Subcutaneous abdominal adipose tissue (tissue), 5 donors: ENCODE results near the gene GNB1.
A peak's percentile ranks its signal among the peaks of the same experiment; 100 is the strongest.
"Not testable (repeated sequence)": the region's sequence is repeated elsewhere in the genome, so short reads cannot be mapped to it uniquely, and the experiment has no call there.

Source experiments
- H3K27ac ChIP-seq: one replicate; pipeline ENCODE4 v1.7.0; 2013; ENCODE audit warnings: low read depth, mild to moderate bottlenecking, inconsistent platforms, low read length, moderate library complexity
- H3K27me3 ChIP-seq, 5 donors: one replicate each; pipeline ENCODE4 v1.7.0; 2013; ENCODE audit warnings: low read length in 5 of 5, inconsistent platforms in 1 of 5; ENCODE audit not compliant: control insufficient read depth in 5 of 5, insufficient read depth in 4 of 5
- H3K36me3 ChIP-seq, 5 donors: one replicate each; pipeline ENCODE4 v1.7.0; 2013; ENCODE audit warnings: low read length in 5 of 5; ENCODE audit not compliant: control insufficient read depth in 5 of 5, insufficient read depth in 5 of 5
- H3K4me1 ChIP-seq, 5 donors: one replicate each; pipeline ENCODE4 v1.7.0; 2013; ENCODE audit warnings: low read length in 5 of 5, mild to moderate bottlenecking in 3 of 5, moderate library complexity in 1 of 5; ENCODE audit not compliant: control insufficient read depth in 5 of 5, insufficient read depth in 5 of 5
- H3K4me3 ChIP-seq, 5 donors: one replicate each; pipeline ENCODE4 v1.7.0; 2013; ENCODE audit warnings: low read length in 5 of 5, low read depth in 1 of 5
- H3K9ac ChIP-seq, 5 donors: one replicate each; pipeline ENCODE4 v1.7.0; 2013; ENCODE audit warnings: low read length in 5 of 5, mild to moderate bottlenecking in 4 of 5, moderate library complexity in 3 of 5
- H3K9me3 ChIP-seq, 5 donors: one replicate each; pipeline ENCODE4 v1.7.0; 2013; ENCODE audit warnings: low read length in 5 of 5; ENCODE audit not compliant: control insufficient read depth in 5 of 5
- donor health status: healthy.
- donor health status: healthy.
- donor health status: healthy.
- donor health status: healthy.
- donor health status: healthy.

GNB1 gene

DNA sequence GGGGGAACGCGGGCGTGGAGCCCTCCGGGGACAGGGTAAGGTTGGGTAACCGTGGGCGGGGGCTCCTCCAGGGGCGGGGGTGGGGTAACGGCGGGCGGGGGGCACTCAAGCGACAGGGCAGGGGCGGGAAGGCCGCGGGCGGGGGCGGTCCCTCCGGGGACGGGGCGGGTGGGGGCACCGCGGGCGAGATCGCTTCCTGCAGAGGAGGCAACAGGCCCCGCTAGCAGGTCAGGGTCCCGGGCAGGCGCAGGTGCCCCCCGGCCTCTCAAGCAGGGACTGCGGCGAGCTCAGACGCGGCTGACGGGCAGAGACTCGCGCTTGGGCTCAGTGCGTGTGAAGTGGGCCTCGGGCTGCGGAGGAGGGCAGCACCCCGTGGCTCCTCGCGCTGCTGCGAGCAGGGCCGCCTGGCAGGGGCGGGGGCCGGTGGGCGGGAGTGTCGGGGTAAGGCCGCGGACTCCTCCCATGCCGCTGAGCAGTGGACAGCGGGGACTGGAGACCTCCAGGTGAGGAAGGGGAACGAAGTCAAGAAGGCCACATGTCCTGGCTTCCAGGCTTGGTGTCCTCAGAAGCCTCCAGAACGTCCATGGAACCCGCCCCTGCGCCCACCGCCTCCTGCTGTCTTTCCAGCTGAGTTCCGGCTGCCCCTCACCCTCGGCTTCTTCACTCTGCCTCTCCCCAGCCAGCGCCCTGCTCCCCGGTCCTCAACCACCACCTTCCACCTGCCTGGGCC lies 627 bp upstream of the GNB1 start:
- peaks cover 0 to 10% (median 5%) of the 10 kb centered on the region in 5 donors for H3K27me3 ChIP-seq
- H3K27ac ChIP-seq = peak overlapping the region; percentile 65
- H3K36me3 ChIP-seq = no peaks in the 10 kb centered on the region
- no peaks in the 10 kb centered on the region for H3K9me3 ChIP-seq
- H3K9ac ChIP-seq = peak overlapping the region in 4 of 5 donors; percentile 65 to 86 (median 75)
- peak overlapping the region; percentile 64 to 89 (median 73) for H3K4me3 ChIP-seq
- H3K4me1 ChIP-seq = peaks cover 5 to 53% (median 50%) of the 10 kb centered on the region in 5 donors

- Histone ChIP-seq H3K36me3 (no peaks in the 10 kb centered on the region), H3K27ac (peak overlapping the region; percentile 86), H3K9ac (peak overlapping the region; percentile 43 to 98 (median 92)), H3K4me3 (peak overlapping the region; percentile 72 to 89 (median 82)), H3K4me1 (peaks cover 5 to 58% (median 48%) of the 10 kb centered on the region in 5 donors), H3K27me3 (no peaks in the 10 kb centered on the region), H3K9me3 (no peaks in the 10 kb centered on the region)
Observed at GRCh38 chr1:1889847-1890505, 911 bp downstream of the GNB1 start.

DNA sequence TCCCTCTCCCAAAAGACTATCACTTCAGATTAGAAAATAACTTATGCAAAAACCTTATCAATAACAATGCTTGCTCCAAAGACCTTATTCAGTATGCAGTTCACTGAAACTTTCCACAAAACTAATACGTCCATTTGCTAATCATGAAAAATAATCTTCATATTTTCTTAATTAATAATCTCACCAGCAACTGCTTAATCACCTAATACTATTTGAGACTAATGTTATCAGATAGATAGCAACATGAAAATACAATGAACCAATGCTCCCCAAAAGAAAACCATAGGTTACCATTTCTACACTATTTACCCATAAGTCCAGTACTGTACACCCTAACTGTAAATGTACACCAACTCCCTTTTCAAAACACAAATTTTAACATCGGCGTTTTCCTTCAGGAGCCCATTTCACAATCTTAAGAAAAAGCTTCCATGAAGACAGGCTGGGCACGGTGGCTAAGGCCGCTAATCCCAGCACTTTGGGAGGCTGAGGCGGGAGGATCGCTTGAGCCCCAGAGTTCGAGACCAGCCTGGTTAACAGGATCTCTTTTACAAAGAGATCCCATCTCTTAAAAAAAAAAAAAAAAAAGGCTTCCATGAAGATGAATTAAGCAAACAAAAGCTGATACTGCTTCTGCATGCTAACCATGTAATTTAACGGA lies 1.7 kb downstream of the GNB1 start:
- H3K4me1 ChIP-seq = peaks cover 5 to 53% (median 41%) of the 10 kb centered on the region in 5 donors
- peak overlapping the region; percentile 43 to 98 (median 92) for H3K9ac ChIP-seq
- no peaks in the 10 kb centered on the region for H3K9me3 ChIP-seq
- H3K36me3 ChIP-seq = no peaks in the 10 kb centered on the region
- H3K27me3 ChIP-seq = no peaks in the 10 kb centered on the region
- peak overlapping the region; percentile 86 for H3K27ac ChIP-seq
- peak overlapping the region; percentile 72 to 89 (median 82) for H3K4me3 ChIP-seq

DNA sequence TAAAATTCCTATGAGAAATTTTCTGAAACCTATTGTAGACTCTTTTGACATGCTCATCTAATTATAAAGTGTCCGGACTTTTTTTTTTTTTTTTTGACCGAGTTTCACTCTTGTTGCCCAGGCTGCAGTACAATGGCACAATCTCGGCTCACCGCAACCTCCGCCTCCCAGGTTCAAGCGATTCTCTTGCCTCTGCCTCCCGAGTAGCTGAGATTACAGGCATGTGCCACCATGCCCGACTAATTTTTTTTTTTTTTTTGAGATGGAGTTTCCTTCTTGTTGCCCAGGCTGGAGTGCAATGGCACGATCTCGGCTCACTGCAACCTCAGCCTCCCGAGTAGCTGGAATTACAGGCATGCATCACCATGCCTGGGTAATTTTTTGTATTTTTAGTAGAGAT lies 7.0 kb downstream of the GNB1 start:
- not testable (repeated sequence) for H3K27me3 ChIP-seq, H3K27ac ChIP-seq, H3K36me3 ChIP-seq, H3K4me3 ChIP-seq, H3K9me3 ChIP-seq, H3K9ac ChIP-seq
- peaks cover 17 to 59% (median 54%) of the 10 kb centered on the region in 5 donors for H3K4me1 ChIP-seq

GRCh38 chr1:1883092-1883873 lies 7.6 kb downstream of the GNB1 start:
- peaks cover 17 to 59% (median 50%) of the 10 kb centered on the region in 5 donors for H3K4me1 ChIP-seq
- H3K27ac ChIP-seq = no peak overlapping the region

DNA sequence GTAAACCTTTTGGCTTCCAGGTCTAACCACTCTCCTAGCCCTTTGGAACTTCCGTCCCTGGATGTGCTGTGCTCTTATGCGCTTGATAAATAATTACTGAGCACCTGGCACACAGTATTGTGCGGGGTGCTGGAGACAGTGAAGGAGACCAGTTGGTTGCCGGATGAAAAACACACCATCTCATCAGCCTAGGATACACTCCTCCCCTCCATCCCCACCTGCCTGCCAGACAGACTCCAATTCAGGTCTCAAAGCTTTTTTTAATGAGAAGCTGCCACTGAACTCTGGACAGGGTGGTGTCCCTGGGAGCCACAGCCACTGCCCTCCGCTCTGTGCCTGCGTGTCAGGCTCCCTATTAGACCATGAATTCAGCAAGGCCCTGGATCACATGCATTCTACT lies 9.2 kb downstream of the GNB1 start:
- H3K4me1 ChIP-seq = peaks cover 17 to 54% (median 40%) of the 10 kb centered on the region in 5 donors
- H3K27me3 ChIP-seq = no peaks in the 10 kb centered on the region
- H3K9me3 ChIP-seq = no peaks in the 10 kb centered on the region
- H3K4me3 ChIP-seq = no peak overlapping the region
- H3K36me3 ChIP-seq = peaks cover 0 to 2% (median under 1%) of the 10 kb centered on the region in 5 donors
- H3K9ac ChIP-seq = no peak overlapping the region
- peak overlapping the region; percentile 3 for H3K27ac ChIP-seq

More at GRCh38 chr1:1883092-1883873, 7.6 kb downstream of the GNB1 start:
- Histone ChIP-seq H3K27me3 (no peaks in the 10 kb centered on the region), H3K4me3 (no peak overlapping the region), H3K9me3 (no peaks in the 10 kb centered on the region), H3K9ac (peak overlapping the region in 2 of 5 donors; percentile 16 to 28), H3K36me3 (peaks cover 0 to 2% (median 0%) of the 10 kb centered on the region in 5 donors)

GRCh38 chr1:1880617-1881312 lies 10.1 kb downstream of the GNB1 start:
- peaks cover 19 to 60% (median 49%) of the 10 kb centered on the region in 5 donors for H3K4me1 ChIP-seq
- peaks cover 0 to 11% (median 10%) of the 10 kb centered on the region in 5 donors for H3K36me3 ChIP-seq
- no peak overlapping the region for H3K27ac ChIP-seq
- H3K27me3 ChIP-seq = no peaks in the 10 kb centered on the region
- H3K9me3 ChIP-seq = no peaks in the 10 kb centered on the region
- peak overlapping the region in 1 of 5 donors; percentile 15 for H3K9ac ChIP-seq
- H3K4me3 ChIP-seq = peak overlapping the region in 2 of 5 donors; percentile 3 to 10

GRCh38 chr1:1879942-1880341 lies 10.9 kb downstream of the GNB1 start:
- H3K27me3 ChIP-seq = no peaks in the 10 kb centered on the region
- no peak overlapping the region for H3K4me3 ChIP-seq
- H3K36me3 ChIP-seq = peaks cover 0 to 16% (median 12%) of the 10 kb centered on the region in 5 donors
- peaks cover 19 to 62% (median 49%) of the 10 kb centered on the region in 5 donors for H3K4me1 ChIP-seq
- H3K27ac ChIP-seq = no peak overlapping the region
- no peaks in the 10 kb centered on the region for H3K9me3 ChIP-seq
- no peak overlapping the region for H3K9ac ChIP-seq

DNA sequence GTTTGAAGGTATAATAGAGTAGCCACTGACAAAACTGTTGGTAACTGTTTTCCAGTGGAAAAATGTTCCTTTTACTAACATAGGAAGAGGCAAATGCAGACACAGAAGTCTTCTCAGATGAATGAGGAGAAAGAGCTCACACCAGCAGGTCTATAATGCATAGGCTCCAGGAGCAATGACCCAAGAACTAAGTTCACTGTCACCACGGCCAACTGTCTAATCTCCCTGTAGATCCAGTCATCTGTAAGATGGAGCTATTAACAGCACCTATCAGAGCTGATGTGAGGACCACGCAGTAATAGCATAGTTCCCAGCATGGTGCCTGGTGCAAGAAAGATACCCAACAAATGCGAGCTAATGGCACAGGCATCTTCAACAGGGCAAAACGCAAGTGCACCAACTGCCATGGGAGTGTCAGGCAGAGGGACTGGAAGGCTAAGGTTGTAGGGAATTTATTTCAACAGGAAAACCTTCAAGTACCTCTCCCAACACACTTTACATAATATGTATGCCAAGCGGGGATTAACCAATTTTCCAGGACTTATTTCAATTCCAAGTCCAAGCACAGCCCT lies 12.9 kb downstream of the GNB1 start:
- H3K4me1 ChIP-seq = peaks cover 23 to 67% (median 55%) of the 10 kb centered on the region in 5 donors
- H3K36me3 ChIP-seq = peaks cover 0 to 22% (median 12%) of the 10 kb centered on the region in 5 donors
- H3K9me3 ChIP-seq = no peaks in the 10 kb centered on the region
- no peak overlapping the region for H3K9ac ChIP-seq
- H3K27ac ChIP-seq = no peak overlapping the region
- no peaks in the 10 kb centered on the region for H3K27me3 ChIP-seq
- H3K4me3 ChIP-seq = no peak overlapping the region
